GM18867 (cell line): ENCODE data around the gene TEF.

Experiments used
- ATAC-seq: cut with Tn5 transposase; IDR thresholded peaks from one replicate; pipeline ENCODE4 v1.9.1; 2021; ENCODE audit warnings: mild to moderate bottlenecking, moderate library complexity; ENCODE audit not compliant: unreplicated experiment

Gene TEF

DNA sequence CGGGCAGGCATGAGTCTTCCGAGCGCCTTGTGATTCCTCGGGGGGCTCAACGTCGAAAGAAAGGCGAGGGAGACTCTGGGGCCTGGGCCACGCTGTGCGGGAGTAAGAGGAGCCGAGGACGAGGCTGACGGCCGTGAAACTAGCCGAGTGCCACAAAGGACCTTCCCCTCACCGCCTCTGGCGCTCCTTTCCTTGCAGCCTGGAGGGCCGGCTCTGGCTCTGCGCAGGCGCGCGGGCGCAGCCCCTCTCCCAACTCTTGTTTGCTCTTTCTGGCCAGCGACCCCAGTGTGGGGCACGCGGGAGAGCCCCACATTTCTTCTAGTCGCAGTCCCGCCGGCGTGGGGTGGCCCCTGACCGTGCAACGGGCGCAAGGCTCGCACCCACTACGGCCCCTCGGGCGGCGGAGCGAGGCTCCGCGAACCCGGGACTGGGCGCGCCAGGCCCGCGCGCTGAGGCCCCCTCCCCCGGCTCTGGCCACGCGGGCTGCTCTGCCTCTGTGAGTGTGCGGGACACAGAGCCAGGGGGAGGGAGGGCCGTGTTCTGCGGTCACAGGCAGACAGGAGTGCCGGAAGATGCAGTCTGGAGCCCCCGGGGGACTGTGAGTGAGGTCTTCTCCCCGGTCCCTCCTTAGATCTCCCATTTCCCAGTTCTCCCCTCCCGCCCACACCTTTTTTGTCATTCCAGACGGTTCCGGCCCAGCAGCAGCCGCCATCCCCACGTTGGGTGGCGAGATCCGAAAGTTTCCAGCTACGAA is 65.9 kb downstream of the TEF start:
- no peak for ATAC-seq

DNA sequence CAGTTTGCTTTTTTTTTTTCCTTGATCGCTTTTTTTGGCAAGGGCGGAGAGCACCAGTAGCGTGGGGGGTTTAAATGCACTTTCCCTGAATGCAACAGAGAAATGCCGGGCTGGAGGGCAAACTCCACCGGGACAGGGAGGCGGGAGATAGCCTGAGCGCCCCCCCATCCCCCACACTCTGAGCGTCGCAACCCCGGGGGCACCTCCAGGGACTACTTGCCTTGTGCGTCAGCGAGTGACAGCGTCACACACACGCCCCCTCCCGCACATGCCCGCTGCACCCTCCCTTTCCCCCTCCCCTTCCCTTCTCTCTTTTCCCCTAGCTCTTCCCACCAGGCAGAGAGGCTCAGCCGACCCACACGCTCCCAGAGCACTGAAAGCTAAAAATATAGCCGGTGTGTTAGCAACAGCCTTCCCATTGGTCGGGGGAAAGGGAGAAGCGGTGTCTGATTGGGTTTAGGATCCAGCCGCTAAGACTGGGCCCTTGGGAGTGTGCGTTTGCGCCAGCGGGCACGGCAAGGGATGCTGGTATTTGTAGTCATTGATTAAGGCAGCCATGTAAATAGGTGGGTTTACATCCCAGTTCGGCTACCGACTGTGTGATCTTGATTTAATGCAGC is 66.6 kb downstream of the TEF start:
- peak; percentile 50 for ATAC-seq
